ENCODE data around the gene ARHGAP15.

The ARHGAP15 gene

GRCh38 chr2:143572421-143572820 is 443.2 kb downstream of the ARHGAP15 start:
- no peak overlapping the region for H3K4me3 ChIP-seq (ENCODE audit: insufficient read depth, low read length, poor library complexity, severe bottlenecking)
- H4K20me1 ChIP-seq (ENCODE audit: low read depth, low read length): no peaks in the 10 kb centered on the region
- no peaks in the 10 kb centered on the region for H3K9me3 ChIP-seq (ENCODE audit: insufficient read depth, low read length)
- H3K9me2 ChIP-seq (replicated peaks; ENCODE audit: insufficient read depth, low read length): no peaks in the 10 kb centered on the region
- no peak overlapping the region for H3K4me2 ChIP-seq (ENCODE audit: low read depth, low read length, poor library complexity, severe bottlenecking)
- H2AFZ ChIP-seq (ENCODE audit: low read depth, low read length, severe bottlenecking): no peak overlapping the region
- H3K27me3 ChIP-seq (ENCODE audit: low read length): no peaks in the 10 kb centered on the region
- no peak overlapping the region for H3K27ac ChIP-seq (ENCODE audit: low read depth, low read length)
- no peak for TF ChIP-seq CTCF (IDR thresholded peaks at IDR 0.05; ENCODE audit: insufficient read depth, low read length, poor library complexity, severe bottlenecking)
- TF ChIP-seq EZH2phosphoT487 (conservative IDR thresholded peaks at IDR 0.05; ENCODE audit: low read length): no peak
- no peaks in the 10 kb centered on the region for H3F3A ChIP-seq (ENCODE audit: insufficient read depth)
- no peak overlapping the region for H3K9ac ChIP-seq (ENCODE audit: low read length)
- no peaks in the 10 kb centered on the region for H3K79me2 ChIP-seq (ENCODE audit: insufficient read depth, low read length)
- H3K36me3 ChIP-seq (ENCODE audit: low read length): no peaks in the 10 kb centered on the region

- Histone ChIP-seq H3K36me3 (ENCODE audit: low read length) (no peaks in the 10 kb centered on the region), H3K9me2 (replicated peaks; ENCODE audit: insufficient read depth, low read length) (no peaks in the 10 kb centered on the region), H3K4me2 (ENCODE audit: low read depth, low read length, poor library complexity, severe bottlenecking) (no peak overlapping the region), H3F3A (ENCODE audit: insufficient read depth) (no peaks in the 10 kb centered on the region), H3K27ac (ENCODE audit: low read depth, low read length) (no peak overlapping the region), H3K4me3 (ENCODE audit: insufficient read depth, low read length, poor library complexity, severe bottlenecking) (no peak overlapping the region), H4K20me1 (ENCODE audit: low read depth, low read length) (no peaks in the 10 kb centered on the region), H3K79me2 (ENCODE audit: insufficient read depth, low read length) (no peaks in the 10 kb centered on the region), H3K9me3 (ENCODE audit: insufficient read depth, low read length) (no peaks in the 10 kb centered on the region), H2AFZ (ENCODE audit: low read depth, low read length, severe bottlenecking) (no peak overlapping the region), H3K27me3 (ENCODE audit: low read length) (no peaks in the 10 kb centered on the region), H3K9ac (ENCODE audit: low read length) (no peak overlapping the region)
- TF ChIP-seq EZH2phosphoT487 (conservative IDR thresholded peaks at IDR 0.05; ENCODE audit: low read length): no peak
- TF ChIP-seq CTCF (IDR thresholded peaks at IDR 0.05; ENCODE audit: insufficient read depth, low read length, poor library complexity, severe bottlenecking): no peak
Measured at GRCh38 chr2:143574069-143574468, 444.9 kb downstream of the ARHGAP15 start.

GRCh38 chr2:143575340-143575739 is 446.1 kb downstream of the ARHGAP15 start:
- Histone ChIP-seq H3K9ac (ENCODE audit: low read length) (no peak overlapping the region), H3K9me2 (replicated peaks; ENCODE audit: insufficient read depth, low read length) (no peaks in the 10 kb centered on the region), H4K20me1 (ENCODE audit: low read depth, low read length) (no peaks in the 10 kb centered on the region), H3K27me3 (ENCODE audit: low read length) (no peaks in the 10 kb centered on the region), H3K4me3 (ENCODE audit: insufficient read depth, low read length, poor library complexity, severe bottlenecking) (no peak overlapping the region), H2AFZ (ENCODE audit: low read depth, low read length, severe bottlenecking) (no peak overlapping the region), H3K36me3 (ENCODE audit: low read length) (no peaks in the 10 kb centered on the region), H3K9me3 (ENCODE audit: insufficient read depth, low read length) (no peaks in the 10 kb centered on the region), H3K27ac (ENCODE audit: low read depth, low read length) (no peak overlapping the region), H3F3A (ENCODE audit: insufficient read depth) (no peaks in the 10 kb centered on the region), H3K79me2 (ENCODE audit: insufficient read depth, low read length) (no peaks in the 10 kb centered on the region), H3K4me2 (ENCODE audit: low read depth, low read length, poor library complexity, severe bottlenecking) (no peak overlapping the region)
- TF ChIP-seq CTCF (IDR thresholded peaks at IDR 0.05; ENCODE audit: insufficient read depth, low read length, poor library complexity, severe bottlenecking) (peak; percentile 14), EZH2phosphoT487 (conservative IDR thresholded peaks at IDR 0.05; ENCODE audit: low read length) (no peak)

Data from SU-DHL-6 (cell line).